LNCaP clone FGC (cell line): ENCODE measurements around the gene KLK10.
"Not testable (repeated sequence)": the region's sequence is repeated elsewhere in the genome, so short reads cannot be mapped to it uniquely, and the experiment has no call there.

ENCODE experiments used
- DNase-seq: peaks from one replicate; pipeline ENCODE4 v3.0.0-alpha.2; 2011; ENCODE audit warnings: low read depth
- H3K4me3 ChIP-seq: 2 replicates; pipeline ENCODE4 v1.5.1; 2011; ENCODE audit warnings: mild to moderate bottlenecking, low read depth, low read length, control low read depth
- TF ChIP-seq, protein P1 (sequence below): IDR thresholded peaks from 2 replicates; pipeline ENCODE4 v1.5.1; 2012; ENCODE audit warnings: mild to moderate bottlenecking; ENCODE audit not compliant: control insufficient read depth, insufficient read depth; ENCODE audit errors: extremely low read depth

Gene KLK10

DNA sequence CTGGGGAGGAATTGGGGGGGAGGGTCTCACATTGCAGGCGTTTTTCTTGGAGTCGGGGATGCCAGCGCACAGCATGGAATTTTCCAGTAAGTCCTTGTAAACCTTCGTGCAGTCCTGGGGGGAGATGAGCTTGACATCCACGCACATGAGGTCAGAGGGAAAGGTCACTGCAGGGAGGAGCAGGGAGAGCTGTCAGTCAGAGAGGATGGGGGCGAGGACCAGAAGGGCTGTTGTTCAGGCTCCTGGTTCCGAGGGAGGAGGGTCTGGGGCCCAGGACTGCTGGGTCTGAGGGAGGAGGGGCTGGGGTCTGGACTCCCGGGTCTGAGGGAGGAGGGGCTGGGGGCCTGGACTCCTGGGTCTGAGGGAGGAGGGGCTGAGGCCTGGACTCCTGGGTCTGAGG lies 39.8 kb downstream of the KLK10 start:
- no peak overlapping the region for H3K4me3 ChIP-seq
- TF ChIP-seq, protein P1, sequence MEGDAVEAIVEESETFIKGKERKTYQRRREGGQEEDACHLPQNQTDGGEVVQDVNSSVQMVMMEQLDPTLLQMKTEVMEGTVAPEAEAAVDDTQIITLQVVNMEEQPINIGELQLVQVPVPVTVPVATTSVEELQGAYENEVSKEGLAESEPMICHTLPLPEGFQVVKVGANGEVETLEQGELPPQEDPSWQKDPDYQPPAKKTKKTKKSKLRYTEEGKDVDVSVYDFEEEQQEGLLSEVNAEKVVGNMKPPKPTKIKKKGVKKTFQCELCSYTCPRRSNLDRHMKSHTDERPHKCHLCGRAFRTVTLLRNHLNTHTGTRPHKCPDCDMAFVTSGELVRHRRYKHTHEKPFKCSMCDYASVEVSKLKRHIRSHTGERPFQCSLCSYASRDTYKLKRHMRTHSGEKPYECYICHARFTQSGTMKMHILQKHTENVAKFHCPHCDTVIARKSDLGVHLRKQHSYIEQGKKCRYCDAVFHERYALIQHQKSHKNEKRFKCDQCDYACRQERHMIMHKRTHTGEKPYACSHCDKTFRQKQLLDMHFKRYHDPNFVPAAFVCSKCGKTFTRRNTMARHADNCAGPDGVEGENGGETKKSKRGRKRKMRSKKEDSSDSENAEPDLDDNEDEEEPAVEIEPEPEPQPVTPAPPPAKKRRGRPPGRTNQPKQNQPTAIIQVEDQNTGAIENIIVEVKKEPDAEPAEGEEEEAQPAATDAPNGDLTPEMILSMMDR, result no peak
- no peak for DNase-seq

DNA sequence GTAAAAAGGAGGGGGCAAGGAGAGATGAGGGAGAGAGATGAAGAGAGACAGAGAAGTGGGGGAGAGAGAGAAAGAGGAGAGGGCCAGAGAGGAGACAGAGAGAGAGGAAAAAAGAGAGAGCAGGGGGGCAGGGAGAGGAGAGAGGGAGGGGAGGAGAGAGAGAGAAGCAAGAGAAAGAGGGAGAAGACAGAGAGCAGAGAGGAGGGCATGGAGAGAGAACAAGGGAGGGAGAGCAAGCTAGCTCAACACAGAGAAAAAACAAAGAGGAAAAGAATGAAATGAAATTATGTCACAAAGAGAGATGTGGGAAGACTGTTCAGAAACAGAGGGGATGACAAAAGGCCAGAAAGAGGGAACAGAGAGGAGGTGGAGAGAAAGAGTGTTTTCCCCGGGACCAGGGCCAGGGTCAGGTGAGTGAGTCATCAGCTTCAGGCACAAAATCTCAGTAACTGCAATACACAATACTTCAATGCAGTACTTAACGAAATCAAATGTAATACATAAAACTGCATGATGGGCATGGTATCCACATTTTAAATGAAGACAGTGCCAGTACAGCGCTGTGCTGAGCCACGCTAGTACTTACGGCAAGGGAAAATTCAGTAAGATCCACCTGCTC lies 40.6 kb downstream of the KLK10 start:
- DNase-seq, result no peak
- TF ChIP-seq, protein P1, result no peak
- H3K4me3 ChIP-seq, result no peak overlapping the region

DNA sequence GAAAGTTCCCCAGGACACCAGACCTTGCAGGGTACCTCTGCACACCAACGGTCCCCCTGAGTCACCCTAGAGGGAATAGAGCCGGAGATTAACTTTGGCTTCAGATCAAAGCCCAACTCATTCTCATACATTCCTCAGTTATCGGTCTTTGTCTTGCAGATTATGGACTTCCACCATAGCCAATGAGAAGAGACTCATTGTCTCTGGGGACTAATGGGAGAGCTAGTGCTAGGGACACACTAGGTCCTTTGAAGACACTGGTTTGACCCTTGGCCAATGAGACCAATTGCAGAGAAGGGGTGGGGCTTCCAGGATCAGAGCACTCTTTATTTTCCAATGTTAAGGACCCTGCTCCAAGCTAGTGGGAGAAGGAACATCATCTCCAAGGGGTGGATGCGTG lies 41.9 kb downstream of the KLK10 start:
- no peak for DNase-seq
- TF ChIP-seq, protein P1, result no peak
- no peak overlapping the region for H3K4me3 ChIP-seq

DNA sequence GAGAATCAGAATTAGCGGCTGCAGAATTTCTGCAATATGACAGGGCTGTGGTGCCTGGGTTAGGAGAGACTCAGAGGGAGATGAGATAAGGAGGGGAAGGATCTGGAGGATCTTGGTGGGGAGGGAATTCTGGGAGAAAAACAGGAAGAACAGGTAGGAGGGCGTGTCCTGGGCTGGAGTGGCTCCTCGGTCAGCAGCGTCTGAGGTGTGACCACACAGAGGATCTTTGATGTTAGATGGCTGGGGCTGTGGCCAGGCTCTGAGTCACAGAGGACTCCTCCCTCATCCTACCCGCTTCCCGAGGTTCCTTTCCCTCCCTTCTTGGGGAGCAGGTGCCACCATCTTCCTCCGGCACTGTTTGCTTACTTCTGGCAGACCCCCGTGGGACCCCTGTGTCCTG lies 43.7 kb downstream of the KLK10 start:
- TF ChIP-seq, protein P1, result no peak
- H3K4me3 ChIP-seq, result no peak overlapping the region
- peak; percentile 14 for DNase-seq

DNA sequence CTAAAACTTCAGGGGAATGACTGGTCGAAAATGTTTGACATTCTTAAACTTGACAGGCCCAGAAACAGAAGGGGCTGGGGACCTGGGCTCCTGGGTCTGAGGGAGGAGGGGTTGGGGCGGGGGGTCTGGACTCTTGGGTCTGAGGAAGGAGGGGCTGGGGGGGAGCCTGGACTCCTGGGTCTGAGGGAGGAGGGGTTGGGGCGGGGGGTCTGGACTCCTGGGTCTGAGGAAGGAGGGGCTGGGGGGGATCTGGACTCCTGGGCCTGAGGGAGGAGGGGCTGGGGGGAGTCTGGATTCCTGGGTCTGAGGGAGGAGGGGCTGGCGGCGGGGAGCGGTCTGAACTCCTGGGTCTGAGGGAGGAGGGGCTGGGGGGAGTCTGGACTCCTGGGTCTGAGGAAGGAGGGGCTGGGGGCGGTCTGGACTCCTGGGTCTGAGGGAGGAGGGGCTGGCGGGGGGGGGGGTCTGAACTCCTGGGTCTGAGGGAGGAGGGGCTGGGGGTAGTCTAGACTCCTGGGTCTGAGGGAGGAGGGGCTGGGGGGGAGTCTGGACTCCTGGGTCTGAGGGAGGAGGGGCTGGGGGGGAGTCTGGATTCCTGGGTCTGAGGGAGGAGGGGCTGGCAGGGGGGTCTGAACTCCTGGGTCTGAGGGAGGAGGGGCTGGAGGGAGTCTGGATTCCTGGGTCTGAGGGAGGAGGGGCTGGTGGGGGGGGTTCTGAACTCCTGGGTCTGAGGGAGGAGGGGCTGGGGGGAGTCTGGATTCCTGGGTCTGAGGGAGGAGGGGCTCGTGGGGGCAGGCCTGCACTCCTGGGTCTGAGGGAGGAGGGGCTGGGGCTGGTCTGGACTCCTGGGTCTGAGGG lies 44.6 kb downstream of the KLK10 start:
- no peak overlapping the region for H3K4me3 ChIP-seq
- TF ChIP-seq, protein P1, result no peak
- DNase-seq, result no peak

DNA sequence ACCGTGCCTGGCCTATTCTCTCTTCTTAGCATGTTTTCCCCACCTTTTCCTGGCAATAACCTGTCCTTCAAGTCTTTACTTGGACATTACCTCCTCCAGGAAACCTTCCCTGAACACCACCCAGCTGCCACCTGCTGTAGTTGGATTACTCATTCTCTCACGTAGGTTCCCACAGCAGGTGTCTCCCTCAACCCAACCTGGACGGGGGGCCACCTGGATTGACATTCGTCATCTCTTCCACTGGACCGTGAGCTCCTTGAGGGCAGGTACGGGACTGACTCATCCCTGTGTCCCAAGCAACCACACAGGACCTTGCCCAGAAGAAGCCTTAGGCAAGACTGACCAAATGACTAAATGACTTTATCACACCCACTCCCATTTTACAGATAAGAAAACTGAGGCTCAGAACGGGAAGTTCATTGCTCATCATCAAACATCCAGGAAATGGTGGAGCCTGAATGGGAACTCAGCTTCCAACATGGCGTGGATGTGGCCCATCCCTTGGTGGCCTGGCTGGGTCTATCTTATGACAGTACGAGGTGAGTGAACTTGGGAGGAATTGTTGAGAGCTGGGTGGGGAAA lies 46.6 kb downstream of the KLK10 start:
- TF ChIP-seq, protein P1, result no peak
- DNase-seq, result no peak
- no peak overlapping the region for H3K4me3 ChIP-seq

DNA sequence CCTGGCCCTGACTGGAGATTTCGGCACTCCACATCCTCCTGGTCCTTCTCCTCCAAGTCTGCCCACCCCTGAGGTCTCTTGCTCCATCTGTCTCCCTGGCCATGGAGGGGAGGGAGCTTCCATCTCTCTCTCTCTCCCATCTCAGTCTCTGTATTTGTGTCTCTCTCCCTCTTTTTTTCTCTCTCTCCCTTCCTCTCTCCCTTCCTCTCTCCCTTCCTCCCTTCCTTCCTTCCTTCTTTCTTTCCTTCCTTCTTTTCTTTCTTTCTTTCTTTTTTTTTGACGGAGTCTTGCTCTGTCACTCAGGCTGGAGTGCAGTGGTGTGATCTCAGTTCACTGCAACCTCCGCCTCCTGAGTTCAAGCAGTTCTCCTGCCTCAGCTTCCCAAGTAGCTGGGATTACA lies 49.7 kb downstream of the KLK10 start:
- H3K4me3 ChIP-seq, DNase-seq: not testable (repeated sequence)
